ENCODE data around the gene ZFAND5.

The ZFAND5 gene

DNA sequence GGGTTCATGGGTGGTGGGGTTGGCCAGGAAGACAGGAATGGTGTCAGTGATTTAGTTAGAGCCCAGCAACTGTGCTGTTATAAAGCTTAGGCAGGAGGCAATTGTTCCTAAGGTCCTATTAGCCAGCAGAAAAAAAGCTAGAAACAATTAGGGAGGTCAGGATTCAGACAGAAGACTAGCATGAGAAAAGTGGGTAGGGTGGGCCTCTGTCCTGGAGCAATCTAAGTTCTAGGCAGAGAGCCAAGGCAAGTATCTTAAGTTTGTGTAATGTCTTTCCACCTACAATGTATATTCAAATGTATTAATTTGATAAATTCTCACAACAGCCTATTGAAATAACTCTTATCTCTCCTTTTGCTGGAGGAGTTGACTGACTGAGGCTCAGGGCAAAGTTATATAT lies 6.1 kb upstream of the ZFAND5 start:
- Histone ChIP-seq H3K14ac (ENCODE audit: low read length in 2 of 2) (no peak overlapping the region), H3K9me3 (ENCODE audit: control insufficient read depth, low read length) (no peaks in the 10 kb centered on the region), H3K18ac (ENCODE audit: low read depth in 1 of 2, low read length in 2 of 2) (no peak overlapping the region), H3K4me1 (ENCODE audit: control insufficient read depth, insufficient read depth, low read depth, low read length) (no peaks in the 10 kb centered on the region), H3K36me3 (ENCODE audit: control insufficient read depth in 1 of 2, insufficient read depth in 2 of 2, low read depth in 1 of 2, low read length in 2 of 2) (no peaks in the 10 kb centered on the region), H2BK15ac (ENCODE audit: low read depth, poor library complexity, severe bottlenecking) (no peak overlapping the region), H2AK5ac (ENCODE audit: low read length, severe bottlenecking) (no peak overlapping the region), H3K4me2 (ENCODE audit: low read length, poor library complexity, severe bottlenecking) (no peak overlapping the region), H3K79me1 (replicated peaks; ENCODE audit: low read length, poor library complexity, severe bottlenecking) (no peaks in the 10 kb centered on the region), H3K9ac (ENCODE audit: low read length) (no peak overlapping the region), H3K4ac (ENCODE audit: low read depth in 1 of 2, low read length in 2 of 2) (peak overlapping the region in 1 of 2 experiments; percentile 15), H2AFZ (ENCODE audit: low read depth, low read length) (no peak overlapping the region), H4K91ac (ENCODE audit: low read length) (no peak overlapping the region), H2BK12ac (ENCODE audit: low read length in 2 of 2) (no peak overlapping the region), H2BK5ac (ENCODE audit: low read depth, low read length, poor library complexity, severe bottlenecking) (no peak overlapping the region), H3K27me3 (ENCODE audit: control insufficient read depth in 1 of 2, insufficient read depth in 1 of 2, low read length in 2 of 2) (no peaks in the 10 kb centered on the region), H3K27ac (ENCODE audit: low read length, poor library complexity, severe bottlenecking) (no peak overlapping the region), H2BK120ac (ENCODE audit: low read depth, low read length) (no peak overlapping the region), H4K8ac (ENCODE audit: low read length) (no peak overlapping the region), H3K4me3 (ENCODE audit: insufficient read depth in 1 of 2, low read depth in 1 of 2, low read length in 2 of 2) (no peak overlapping the region), H3K23ac (ENCODE audit: low read length in 2 of 2) (no peak overlapping the region)
- DNase-seq, result no peak

DNA sequence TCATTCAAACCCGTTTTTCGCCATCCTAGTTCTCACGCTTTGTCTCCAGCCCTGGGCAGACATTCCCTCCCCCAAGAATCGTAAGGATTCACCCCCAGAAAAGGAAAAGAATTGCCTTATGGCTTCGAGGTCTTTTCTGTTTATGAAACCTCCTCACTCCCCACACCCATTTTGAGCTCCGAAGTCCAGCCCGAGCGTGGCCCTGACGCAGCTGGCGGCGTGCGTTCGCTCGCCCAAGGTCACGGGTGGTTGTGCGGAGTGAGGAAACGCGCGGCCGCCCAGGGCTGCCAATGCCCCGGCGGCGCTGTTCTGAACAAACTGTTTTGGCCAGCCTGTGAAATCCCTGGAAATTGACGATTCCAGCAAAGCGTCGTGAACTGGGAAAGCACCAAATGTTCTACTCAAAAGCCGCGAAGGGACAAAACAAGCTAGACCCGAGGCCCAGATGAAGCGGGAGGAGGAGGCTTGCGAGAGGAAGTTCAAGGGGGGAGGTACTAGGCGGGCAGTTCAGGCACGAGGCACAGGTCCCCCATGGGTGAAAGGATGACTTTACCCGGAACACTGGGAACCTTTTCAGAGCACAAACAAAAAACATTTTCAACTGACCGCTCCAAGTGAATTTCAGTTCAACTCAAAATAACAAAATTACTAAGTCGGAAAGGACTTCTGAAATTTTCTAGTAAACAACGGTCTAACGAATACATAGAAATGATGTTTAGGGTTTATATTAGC lies 683 bp upstream of the ZFAND5 start:
- peak; percentile 97 for DNase-seq
- H2BK120ac ChIP-seq (ENCODE audit: low read depth, low read length), result peak overlapping the region; percentile 97
- peak overlapping the region; percentile 99 for H3K27ac ChIP-seq (ENCODE audit: low read length, poor library complexity, severe bottlenecking)
- peak overlapping the region in 1 of 2 experiments; percentile 1 for H3K23ac ChIP-seq (ENCODE audit: low read length in 2 of 2)
- H3K14ac ChIP-seq (ENCODE audit: low read length in 2 of 2), result no peak overlapping the region
- peak overlapping the region; percentile 88 for H4K91ac ChIP-seq (ENCODE audit: low read length)
- 6% methylated on average over 34 of the region's 38 CpGs for WGBS
- peak overlapping the region; percentile 83 for H3K4me2 ChIP-seq (ENCODE audit: low read length, poor library complexity, severe bottlenecking)
- peak overlapping the region; percentile 97 for H3K9ac ChIP-seq (ENCODE audit: low read length)
- H3K4me3 ChIP-seq (ENCODE audit: insufficient read depth in 1 of 2, low read depth in 1 of 2, low read length in 2 of 2), result peak overlapping the region; percentile 55 to 80
- peak overlapping the region in 1 of 2 experiments; percentile 85 for H2BK12ac ChIP-seq (ENCODE audit: low read length in 2 of 2)
- H3K18ac ChIP-seq (ENCODE audit: low read depth in 1 of 2, low read length in 2 of 2), result peak overlapping the region; percentile 91 to 100
- H2BK15ac ChIP-seq (ENCODE audit: low read depth, poor library complexity, severe bottlenecking), result peak overlapping the region; percentile 90
- peak overlapping the region; percentile 75 to 96 for H3K4ac ChIP-seq (ENCODE audit: low read depth in 1 of 2, low read length in 2 of 2)
- H3K27me3 ChIP-seq (ENCODE audit: control insufficient read depth in 1 of 2, insufficient read depth in 1 of 2, low read length in 2 of 2), result no peaks in the 10 kb centered on the region
- peak overlapping the region; percentile 91 for H4K8ac ChIP-seq (ENCODE audit: low read length)
- no peaks in the 10 kb centered on the region for H3K4me1 ChIP-seq (ENCODE audit: control insufficient read depth, insufficient read depth, low read depth, low read length)
- H3K79me1 ChIP-seq (replicated peaks; ENCODE audit: low read length, poor library complexity, severe bottlenecking), result no peaks in the 10 kb centered on the region
- peak overlapping the region; percentile 94 for H2BK5ac ChIP-seq (ENCODE audit: low read depth, low read length, poor library complexity, severe bottlenecking)
- peak overlapping the region; percentile 27 for H2AK5ac ChIP-seq (ENCODE audit: low read length, severe bottlenecking)
- H2AFZ ChIP-seq (ENCODE audit: low read depth, low read length), result peak overlapping the region; percentile 29
- H3K36me3 ChIP-seq (ENCODE audit: control insufficient read depth in 1 of 2, insufficient read depth in 2 of 2, low read depth in 1 of 2, low read length in 2 of 2), result peaks cover 0 to 18% of the 10 kb centered on the region in 2 experiments
- H3K9me3 ChIP-seq (ENCODE audit: control insufficient read depth, low read length), result no peaks in the 10 kb centered on the region

DNA sequence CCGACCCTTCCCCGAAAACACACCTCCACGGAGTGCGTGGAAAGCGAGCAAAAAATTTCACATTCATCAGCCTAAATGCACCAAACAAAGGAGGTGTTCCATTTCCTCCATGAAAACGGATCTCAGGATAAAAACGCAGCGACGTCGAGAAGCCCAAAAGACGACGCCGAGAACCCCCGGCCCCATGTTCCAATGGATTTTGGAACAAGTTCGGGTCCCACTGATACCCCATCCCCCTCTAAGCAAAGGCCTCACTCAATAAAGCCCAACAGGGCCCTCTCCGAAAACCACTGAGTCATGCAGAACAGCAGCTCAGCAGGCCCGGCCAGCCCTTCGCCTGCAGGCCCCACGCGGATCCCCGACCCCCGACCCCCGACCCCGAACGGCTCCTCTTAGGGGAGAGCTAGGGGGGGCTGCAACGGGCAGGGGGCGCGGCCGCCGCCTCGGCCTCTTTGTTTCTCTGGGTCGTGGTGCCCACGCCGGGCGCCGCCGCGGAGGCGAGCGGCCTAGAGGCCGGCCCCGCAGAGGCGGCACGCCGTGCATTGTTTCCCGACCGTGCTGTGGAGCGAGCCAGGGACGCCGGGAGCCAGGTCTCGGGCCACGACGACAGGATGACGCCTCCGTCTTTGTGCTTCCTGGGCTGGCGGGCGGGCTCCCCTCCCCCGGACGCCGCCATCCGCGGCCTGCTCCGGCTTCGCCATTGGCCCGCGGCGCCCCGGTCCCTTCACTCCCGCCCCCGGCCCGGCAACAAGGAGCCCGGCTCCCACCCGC lies 915 bp downstream of the ZFAND5 start:
- Histone ChIP-seq H3K27ac (ENCODE audit: low read length, poor library complexity, severe bottlenecking) (peak overlapping the region; percentile 80), H3K4me2 (ENCODE audit: low read length, poor library complexity, severe bottlenecking) (peak overlapping the region; percentile 79), H2BK15ac (ENCODE audit: low read depth, poor library complexity, severe bottlenecking) (peak overlapping the region; percentile 83), H3K4me3 (ENCODE audit: insufficient read depth in 1 of 2, low read depth in 1 of 2, low read length in 2 of 2) (peak overlapping the region; percentile 80 to 89), H2BK5ac (ENCODE audit: low read depth, low read length, poor library complexity, severe bottlenecking) (peak overlapping the region; percentile 91), H3K23ac (ENCODE audit: low read length in 2 of 2) (peak overlapping the region; percentile 52 to 96), H3K9ac (ENCODE audit: low read length) (peak overlapping the region; percentile 97), H3K36me3 (ENCODE audit: control insufficient read depth in 1 of 2, insufficient read depth in 2 of 2, low read depth in 1 of 2, low read length in 2 of 2) (peaks cover 0 to 34% of the 10 kb centered on the region in 2 experiments), H3K4me1 (ENCODE audit: control insufficient read depth, insufficient read depth, low read depth, low read length) (no peaks in the 10 kb centered on the region), H3K4ac (ENCODE audit: low read depth in 1 of 2, low read length in 2 of 2) (peak overlapping the region; percentile 72 to 98), H2BK12ac (ENCODE audit: low read length in 2 of 2) (peak overlapping the region in 1 of 2 experiments; percentile 71), H3K9me3 (ENCODE audit: control insufficient read depth, low read length) (no peaks in the 10 kb centered on the region), H3K18ac (ENCODE audit: low read depth in 1 of 2, low read length in 2 of 2) (peak overlapping the region; percentile 98 to 100), H4K8ac (ENCODE audit: low read length) (peak overlapping the region; percentile 89), H3K27me3 (ENCODE audit: control insufficient read depth in 1 of 2, insufficient read depth in 1 of 2, low read length in 2 of 2) (no peaks in the 10 kb centered on the region), H2AFZ (ENCODE audit: low read depth, low read length) (no peak overlapping the region), H2AK5ac (ENCODE audit: low read length, severe bottlenecking) (peak overlapping the region; percentile 93), H4K91ac (ENCODE audit: low read length) (peak overlapping the region; percentile 97), H3K79me1 (replicated peaks; ENCODE audit: low read length, poor library complexity, severe bottlenecking) (no peaks in the 10 kb centered on the region), H3K14ac (ENCODE audit: low read length in 2 of 2) (peak overlapping the region; percentile 99), H2BK120ac (ENCODE audit: low read depth, low read length) (peak overlapping the region; percentile 89)
- peak; percentile 66 for DNase-seq
- WGBS, result under 1% methylated on average over 49 of the region's 73 CpGs

DNA sequence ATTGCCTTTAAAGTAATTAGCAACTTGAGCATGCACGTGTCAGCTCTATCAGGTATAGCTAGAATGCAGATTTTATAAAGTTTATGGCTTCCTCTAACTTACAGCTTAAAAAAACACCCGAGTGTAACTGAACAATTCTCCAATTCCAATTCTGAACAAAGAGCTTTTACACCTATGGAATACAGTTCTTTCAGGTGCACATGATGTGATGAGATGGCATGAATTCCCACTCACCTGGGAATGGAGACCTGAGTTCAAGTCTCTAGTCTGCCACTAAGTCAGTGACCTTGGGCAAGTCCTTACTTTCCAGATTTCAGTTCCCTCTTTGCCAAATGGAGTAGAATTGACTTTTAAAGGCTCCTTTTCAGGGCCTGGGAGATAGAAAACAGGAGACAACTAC lies 1.8 kb downstream of the ZFAND5 start:
- H3K79me1 ChIP-seq (replicated peaks; ENCODE audit: low read length, poor library complexity, severe bottlenecking), result no peaks in the 10 kb centered on the region
- no peak overlapping the region for H3K23ac ChIP-seq (ENCODE audit: low read length in 2 of 2)
- DNase-seq, result peak; percentile 17
- no peak overlapping the region for H4K91ac ChIP-seq (ENCODE audit: low read length)
- peak overlapping the region; percentile 79 for H3K4me2 ChIP-seq (ENCODE audit: low read length, poor library complexity, severe bottlenecking)
- H3K18ac ChIP-seq (ENCODE audit: low read depth in 1 of 2, low read length in 2 of 2), result peak overlapping the region in 1 of 2 experiments; percentile 33
- H3K36me3 ChIP-seq (ENCODE audit: control insufficient read depth in 1 of 2, insufficient read depth in 2 of 2, low read depth in 1 of 2, low read length in 2 of 2), result peaks cover 0 to 43% of the 10 kb centered on the region in 2 experiments
- no peaks in the 10 kb centered on the region for H3K9me3 ChIP-seq (ENCODE audit: control insufficient read depth, low read length)
- peak overlapping the region; percentile 61 for H3K27ac ChIP-seq (ENCODE audit: low read length, poor library complexity, severe bottlenecking)
- H3K4ac ChIP-seq (ENCODE audit: low read depth in 1 of 2, low read length in 2 of 2), result peak overlapping the region in 1 of 2 experiments; percentile 58
- WGBS, result 8% methylated on average over 2 of the region's 2 CpGs
- no peaks in the 10 kb centered on the region for H3K4me1 ChIP-seq (ENCODE audit: control insufficient read depth, insufficient read depth, low read depth, low read length)
- no peak overlapping the region for H2BK15ac ChIP-seq (ENCODE audit: low read depth, poor library complexity, severe bottlenecking)
- H3K4me3 ChIP-seq (ENCODE audit: insufficient read depth in 1 of 2, low read depth in 1 of 2, low read length in 2 of 2), result peak overlapping the region; percentile 42 to 89
- H2BK12ac ChIP-seq (ENCODE audit: low read length in 2 of 2), result no peak overlapping the region
- no peak overlapping the region for H2AK5ac ChIP-seq (ENCODE audit: low read length, severe bottlenecking)
- H3K27me3 ChIP-seq (ENCODE audit: control insufficient read depth in 1 of 2, insufficient read depth in 1 of 2, low read length in 2 of 2), result no peaks in the 10 kb centered on the region
- no peak overlapping the region for H2BK5ac ChIP-seq (ENCODE audit: low read depth, low read length, poor library complexity, severe bottlenecking)
- H3K9ac ChIP-seq (ENCODE audit: low read length), result peak overlapping the region; percentile 97
- no peak overlapping the region for H2AFZ ChIP-seq (ENCODE audit: low read depth, low read length)
- H4K8ac ChIP-seq (ENCODE audit: low read length), result no peak overlapping the region
- no peak overlapping the region for H2BK120ac ChIP-seq (ENCODE audit: low read depth, low read length)
- H3K14ac ChIP-seq (ENCODE audit: low read length in 2 of 2), result peak overlapping the region in 1 of 2 experiments; percentile 93
